Central memory CD8-positive, alpha-beta T cell (primary cell): ENCODE measurements around the gene WNT3.
"Not testable (repeated sequence)": the region's sequence is repeated elsewhere in the genome, so short reads cannot be mapped to it uniquely, and the experiment has no call there.

Experiments
- ATAC-seq: fragments of 150-1000 bp; cut with Tn5 transposase; replicated peaks from 2 replicates; pipeline ENCODE4 v1.10.0; 2022; ENCODE audit warnings: mild to moderate bottlenecking, moderate FRiP score, moderate number of reproducible peaks; ENCODE audit not compliant: poor library complexity, severe bottlenecking; ENCODE audit errors: extremely low read depth
- DNase-seq, 2 donors: peaks; one replicate each; pipeline ENCODE4 v3.0.0; 2021; ENCODE audit warnings: low spot score in 2 of 2
- H3K27ac Mint-ChIP-seq: one replicate; pipeline ENCODE4 v1.8.0; 2022; ENCODE audit warnings: low read depth, mild to moderate bottlenecking, moderate library complexity, mixed read lengths
- H3K27me3 Mint-ChIP-seq: one replicate; pipeline ENCODE4 v1.8.0; 2022; ENCODE audit warnings: mixed read lengths
- H3K36me3 Mint-ChIP-seq: one replicate; pipeline ENCODE4 v1.8.0; 2022; ENCODE audit warnings: mild to moderate bottlenecking, moderate library complexity, mixed read lengths; ENCODE audit not compliant: insufficient read depth
- H3K4me1 Mint-ChIP-seq: one replicate; pipeline ENCODE4 v1.8.0; 2022; ENCODE audit warnings: mixed read lengths
- H3K4me3 Mint-ChIP-seq: one replicate; pipeline ENCODE4 v1.8.0; 2022; ENCODE audit warnings: mild to moderate bottlenecking, moderate library complexity, mixed read lengths
- H3K9me3 Mint-ChIP-seq: one replicate; pipeline ENCODE4 v1.8.0; 2022; ENCODE audit warnings: mixed read lengths

WNT3 gene

GRCh38 chr17:46771561-46772474, 46.7 kb downstream of the WNT3 start:
- H3K27me3 Mint-ChIP-seq = peaks cover 40% of the 10 kb centered on the region
- DNase-seq (no peak), ATAC-seq (no peak)
- no peaks in the 10 kb centered on the region for H3K9me3 Mint-ChIP-seq
- peaks cover 1% of the 10 kb centered on the region for H3K36me3 Mint-ChIP-seq
- peak overlapping the region; percentile 72 for H3K4me3 Mint-ChIP-seq
- H3K4me1 Mint-ChIP-seq = no peaks in the 10 kb centered on the region
- H3K27ac Mint-ChIP-seq = no peak overlapping the region

DNA sequence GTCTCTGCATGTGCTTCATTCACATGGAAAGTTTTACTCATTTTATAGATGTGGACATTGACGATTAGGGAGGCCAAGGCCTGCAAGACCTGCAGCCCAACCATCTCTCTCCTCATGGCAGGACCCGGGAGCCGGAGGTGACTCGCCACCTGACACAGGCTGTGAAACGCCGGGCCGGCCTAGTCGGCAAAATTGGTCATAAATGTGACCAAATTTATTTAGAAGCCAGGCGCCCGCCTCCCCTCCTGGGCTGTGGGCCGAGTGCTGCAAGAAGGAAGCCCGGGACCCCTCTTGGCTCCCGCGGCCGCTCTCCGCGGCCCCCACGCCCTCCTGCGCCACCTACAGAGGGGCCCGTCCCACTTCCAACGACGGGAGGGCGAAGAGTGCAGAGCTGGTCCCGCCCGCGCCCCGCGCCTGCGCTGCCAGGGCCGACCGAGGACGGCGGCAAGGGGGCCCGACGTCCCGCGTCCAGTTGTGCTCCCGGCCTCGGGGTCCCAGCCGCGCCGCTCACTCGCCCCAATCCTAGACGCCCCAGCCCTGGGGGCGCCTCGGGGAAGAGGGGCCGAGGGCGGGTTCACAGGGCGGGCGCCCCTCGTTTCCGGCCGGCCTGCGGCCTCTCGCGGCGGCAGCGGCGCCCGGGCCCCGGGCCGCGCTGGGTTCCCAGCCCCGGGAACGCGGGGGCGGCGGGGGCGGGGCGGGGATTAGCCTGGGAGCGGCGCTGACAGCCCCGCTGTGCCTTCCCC, 47.5 kb downstream of the WNT3 start:
- H3K4me3 Mint-ChIP-seq = peak overlapping the region; percentile 63
- DNase-seq (no peak), ATAC-seq (no peak)
- H3K36me3 Mint-ChIP-seq = peaks cover 1% of the 10 kb centered on the region
- H3K9me3 Mint-ChIP-seq = no peaks in the 10 kb centered on the region
- H3K27me3 Mint-ChIP-seq = peaks cover 32% of the 10 kb centered on the region
- no peak overlapping the region for H3K27ac Mint-ChIP-seq
- no peaks in the 10 kb centered on the region for H3K4me1 Mint-ChIP-seq

DNA sequence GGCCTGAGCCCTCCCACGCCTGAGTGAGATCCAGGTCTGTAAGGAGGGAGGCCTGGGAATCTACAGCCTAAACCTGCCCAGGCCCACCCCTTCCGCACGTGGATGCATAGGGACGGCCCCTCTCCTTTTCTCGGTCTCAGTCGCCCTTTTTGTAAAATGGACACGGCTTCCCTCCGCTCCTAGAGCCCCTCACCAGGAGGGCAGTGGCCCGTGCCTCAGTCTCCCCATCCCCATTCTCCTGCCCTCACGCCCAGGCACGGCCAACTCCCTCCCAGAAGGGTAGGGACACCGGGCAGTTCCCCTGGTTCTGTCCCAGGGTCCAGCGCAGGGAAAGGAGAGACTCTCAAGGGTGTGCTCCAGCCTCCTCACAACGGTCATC, 48.1 kb downstream of the WNT3 start:
- no peaks in the 10 kb centered on the region for H3K4me1 Mint-ChIP-seq
- H3K27me3 Mint-ChIP-seq = peaks cover 31% of the 10 kb centered on the region
- DNase-seq (no peak), ATAC-seq (no peak)
- H3K27ac Mint-ChIP-seq = no peak overlapping the region
- H3K9me3 Mint-ChIP-seq = no peaks in the 10 kb centered on the region
- peaks cover 1% of the 10 kb centered on the region for H3K36me3 Mint-ChIP-seq
- peak overlapping the region; percentile 63 for H3K4me3 Mint-ChIP-seq

DNA sequence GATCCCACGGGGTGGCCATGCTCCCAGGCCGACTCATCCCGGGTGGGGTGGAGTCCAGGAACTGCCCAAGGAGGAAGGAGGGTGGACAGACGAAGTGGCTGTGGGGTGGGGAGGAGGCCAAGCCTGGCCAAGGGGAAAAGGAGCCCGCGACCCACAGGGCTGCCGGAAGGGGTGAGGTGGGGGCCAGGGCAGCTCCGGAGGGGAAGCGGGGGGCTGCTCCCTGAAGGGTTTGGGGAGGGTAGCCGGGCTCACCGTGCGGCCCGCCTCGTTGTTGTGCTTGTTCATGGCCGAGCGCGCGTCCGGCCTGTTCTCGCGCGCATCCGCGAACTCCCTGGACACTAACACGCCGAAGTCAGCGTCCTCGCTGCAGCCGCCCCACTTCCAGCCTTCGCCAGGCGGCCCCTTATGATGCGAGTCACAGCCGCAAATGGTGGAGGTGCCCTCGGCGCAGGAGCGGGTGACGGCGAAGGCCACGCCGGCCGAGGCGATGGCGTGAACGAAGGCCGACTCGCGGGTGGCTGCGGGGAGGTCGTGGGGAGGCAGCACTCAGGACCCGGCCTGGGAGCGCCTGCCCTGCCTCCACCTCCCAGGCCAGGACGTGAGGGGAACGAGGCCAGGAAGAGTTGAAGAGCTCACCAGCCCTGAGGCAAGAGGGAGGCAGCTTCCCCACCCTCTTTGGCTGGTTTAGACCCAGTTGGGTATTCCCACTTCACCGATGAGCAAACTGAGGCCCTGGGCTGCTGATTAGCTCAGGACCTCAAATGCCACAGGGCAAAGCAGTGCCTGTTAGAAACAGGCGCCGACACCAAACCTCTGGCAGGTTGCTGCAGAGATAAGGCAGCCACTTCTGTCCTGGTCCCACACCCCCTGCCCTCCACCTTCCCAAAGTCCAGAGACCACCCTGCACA, 48.7 kb downstream of the WNT3 start:
- DNase-seq (no peak), ATAC-seq (no peak)
- peak overlapping the region; percentile 63 for H3K4me3 Mint-ChIP-seq
- peaks cover 26% of the 10 kb centered on the region for H3K27me3 Mint-ChIP-seq
- H3K27ac Mint-ChIP-seq = no peak overlapping the region
- no peaks in the 10 kb centered on the region for H3K4me1 Mint-ChIP-seq
- peaks cover 1% of the 10 kb centered on the region for H3K36me3 Mint-ChIP-seq
- no peaks in the 10 kb centered on the region for H3K9me3 Mint-ChIP-seq

- ATAC-seq, H3K27ac Mint-ChIP-seq, H3K36me3 Mint-ChIP-seq, H3K4me1 Mint-ChIP-seq, DNase-seq, H3K9me3 Mint-ChIP-seq: not testable (repeated sequence)
- peak overlapping the region; percentile 16 for H3K4me3 Mint-ChIP-seq
- peaks cover 17% of the 10 kb centered on the region for H3K27me3 Mint-ChIP-seq
Observed at GRCh38 chr17:46768896-46769295, 49.6 kb downstream of the WNT3 start.

GRCh38 chr17:46768540-46768870, 50.0 kb downstream of the WNT3 start:
- H3K36me3 Mint-ChIP-seq = peaks cover 1% of the 10 kb centered on the region
- ATAC-seq = no peak

DNA sequence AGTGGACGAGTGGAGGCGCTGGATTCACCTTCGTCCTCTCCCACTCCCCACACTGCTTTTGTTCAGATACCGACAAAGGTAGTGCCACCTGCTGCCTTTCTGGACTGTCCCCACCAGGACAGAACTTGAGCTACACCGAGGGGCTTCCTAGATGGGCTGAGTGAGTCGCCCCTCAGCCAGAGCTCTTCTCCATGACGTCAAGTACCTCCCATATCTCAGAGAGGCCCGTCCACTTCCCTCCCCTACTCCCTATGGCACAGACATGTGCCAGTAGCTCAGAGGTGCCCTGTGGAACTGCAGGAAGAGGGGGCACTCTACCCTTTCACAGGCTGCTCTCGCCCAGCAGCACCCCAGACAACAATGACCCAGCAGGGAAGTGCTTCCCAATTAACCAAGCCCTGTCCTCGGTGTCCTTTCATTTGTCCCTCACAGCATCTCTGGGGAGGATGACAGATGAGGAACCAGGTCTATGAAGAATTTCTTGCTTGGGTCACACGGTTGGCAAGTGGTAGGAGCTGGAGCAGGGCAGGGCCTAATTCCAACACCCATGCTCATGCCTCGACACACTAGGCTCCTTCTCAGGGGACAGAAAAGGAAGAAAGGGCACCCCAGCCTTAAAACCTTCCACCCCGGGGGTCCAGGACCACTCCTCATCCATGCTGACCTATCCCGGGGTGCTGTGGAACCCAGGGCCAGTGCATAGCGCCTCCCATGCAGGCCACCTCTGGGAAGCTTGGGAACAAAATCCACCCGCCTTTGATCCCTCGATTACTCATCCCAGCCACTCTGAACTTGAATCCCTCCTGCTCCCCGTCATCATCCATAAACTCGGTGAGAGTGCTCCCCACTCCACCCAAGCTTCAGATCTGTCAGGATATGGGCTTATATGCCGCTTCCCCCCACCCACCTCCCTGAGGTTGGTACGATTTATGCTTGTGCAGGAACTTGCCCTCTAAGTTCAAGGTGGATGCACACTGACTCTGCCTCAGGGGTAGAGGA, 51.7 kb downstream of the WNT3 start:
- ATAC-seq (no peak), DNase-seq (no peak)
- Mint-ChIP-seq H3K27ac (no peak overlapping the region), H3K4me3 (no peak overlapping the region), H3K36me3 (peaks cover 1% of the 10 kb centered on the region), H3K27me3 (peaks cover 13% of the 10 kb centered on the region), H3K4me1 (no peaks in the 10 kb centered on the region), H3K9me3 (no peaks in the 10 kb centered on the region)

More at GRCh38 chr17:46768540-46768870, 50.0 kb downstream of the WNT3 start:
- Mint-ChIP-seq H3K9me3 (no peaks in the 10 kb centered on the region), H3K27me3 (peaks cover 13% of the 10 kb centered on the region), H3K4me3 (no peak overlapping the region), H3K4me1 (no peaks in the 10 kb centered on the region), H3K27ac (no peak overlapping the region)
- no peak for DNase-seq

- Mint-ChIP-seq H3K27me3 (peaks cover 10% of the 10 kb centered on the region), H3K36me3 (peaks cover 2% of the 10 kb centered on the region), H3K9me3 (no peaks in the 10 kb centered on the region), H3K27ac (no peak overlapping the region), H3K4me3 (no peak overlapping the region), H3K4me1 (no peaks in the 10 kb centered on the region)
- DNase-seq (no peak), ATAC-seq (no peak)
Observed at GRCh38 chr17:46765453-46765852, 53.0 kb downstream of the WNT3 start.

- no peak overlapping the region for H3K4me3 Mint-ChIP-seq
- peaks cover 3% of the 10 kb centered on the region for H3K36me3 Mint-ChIP-seq
- H3K9me3 Mint-ChIP-seq = no peaks in the 10 kb centered on the region
- ATAC-seq (no peak), DNase-seq (no peak)
- peaks cover 6% of the 10 kb centered on the region for H3K27me3 Mint-ChIP-seq
- no peak overlapping the region for H3K27ac Mint-ChIP-seq
- no peaks in the 10 kb centered on the region for H3K4me1 Mint-ChIP-seq
Observed at GRCh38 chr17:46764709-46765401, 53.6 kb downstream of the WNT3 start.

DNA sequence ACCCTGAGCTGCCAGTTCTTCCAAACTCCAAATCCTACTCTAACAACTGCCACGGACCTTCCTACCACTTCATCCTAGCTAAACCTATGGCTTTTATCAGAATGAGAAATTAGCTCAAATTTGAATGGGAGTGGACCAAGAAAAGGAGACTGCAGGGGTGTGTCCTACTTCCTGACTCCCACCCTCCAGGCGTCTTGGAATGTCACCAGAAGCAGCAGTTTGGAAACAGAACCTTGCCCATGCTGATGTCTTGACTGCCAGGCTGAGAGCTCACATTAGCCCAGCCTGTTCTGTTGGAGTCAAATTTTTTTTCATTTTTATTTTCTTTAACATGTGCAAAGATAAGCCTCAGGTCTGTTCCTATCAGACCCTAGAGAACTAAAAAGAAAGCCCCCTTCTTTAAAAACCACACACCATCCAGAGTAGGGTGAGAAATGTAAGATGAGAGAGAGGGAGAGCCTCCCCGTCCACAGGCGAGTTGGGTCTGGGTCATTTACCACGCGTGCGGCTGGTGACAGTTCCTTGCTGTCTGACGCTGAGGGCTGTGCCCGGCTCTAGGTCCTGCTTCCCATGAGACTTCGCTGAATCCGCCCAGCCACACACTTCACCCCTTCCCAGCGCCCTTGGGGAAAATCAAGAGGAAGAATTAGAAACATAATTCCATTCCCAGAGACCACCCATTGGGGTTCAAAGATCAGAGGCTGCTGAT, 54.3 kb downstream of the WNT3 start:
- Mint-ChIP-seq H3K4me3 (no peak overlapping the region), H3K27me3 (peaks cover 3% of the 10 kb centered on the region), H3K9me3 (no peaks in the 10 kb centered on the region), H3K36me3 (peaks cover 5% of the 10 kb centered on the region), H3K4me1 (no peaks in the 10 kb centered on the region), H3K27ac (no peak overlapping the region)
- ATAC-seq (no peak), DNase-seq (no peak)

GRCh38 chr17:46763416-46763815, 55.1 kb downstream of the WNT3 start:
- peaks cover 7% of the 10 kb centered on the region for H3K36me3 Mint-ChIP-seq
- H3K27ac Mint-ChIP-seq = no peak overlapping the region
- H3K4me1 Mint-ChIP-seq = no peaks in the 10 kb centered on the region

More at GRCh38 chr17:46763416-46763815, 55.1 kb downstream of the WNT3 start:
- Mint-ChIP-seq H3K9me3 (no peaks in the 10 kb centered on the region), H3K4me3 (no peak overlapping the region), H3K27me3 (no peaks in the 10 kb centered on the region)
- ATAC-seq = no peak
- DNase-seq = no peak
